H1 (cell line): ENCODE data around the gene PINLYP. TPM values are rescaled to one million over a fixed set of nuclear protein-coding genes. Genes with fewer than 3 reads are reported as not detected.

Experiments used
- CTCF ChIA-PET: fragments of 300-600 bp; sonication (Branson Sonifier 250); formaldehyde crosslinking; loops from one replicate; lab custom pipeline; 2021; ENCODE audit not compliant: partially characterized antibody; lab: Charles Lee
- POLR2A ChIA-PET: fragments of 300-600 bp; sonication (Branson Sonifier 250); formaldehyde crosslinking; loops from one replicate; lab custom pipeline; 2021; ENCODE audit warnings: inconsistent platforms; ENCODE audit not compliant: partially characterized antibody; lab: Charles Lee
- DNase-seq, 2 experiments: peaks; one replicate each; pipeline versions ENCODE4 v3.0.0 to v3.0.0-alpha.2; 2010 to 2022; ENCODE audit warnings: low spot score in 2 of 2, low read depth in 1 of 2, mixed read lengths in 1 of 2
- FAIRE-seq: peaks from 2 replicates; lab custom pipeline; 2011; peaks lifted over from hg19 to GRCh38; lab: Jason Lieb, UNC
- H2AFZ ChIP-seq: 2 replicates; pipeline ENCODE4 v1.8.1; 2012; ENCODE audit warnings: low read length, inconsistent platforms
- H2AK5ac ChIP-seq: 2 replicates; pipeline ENCODE4 v1.6.1; 2013; ENCODE audit warnings: low read depth, low read length
- H2BK120ac ChIP-seq: replicated peaks from 2 replicates; pipeline ENCODE3; 2013; ENCODE audit warnings: low read depth, low read length, inconsistent platforms
- H2BK12ac ChIP-seq: 2 replicates; pipeline ENCODE4 v1.6.1; 2013; ENCODE audit warnings: low read depth, low read length
- H2BK15ac ChIP-seq: 2 replicates; pipeline ENCODE4 v1.6.1; 2013; ENCODE audit warnings: low read length
- H2BK20ac ChIP-seq: 2 replicates; pipeline ENCODE4 v1.6.1; 2013; ENCODE audit warnings: low read length
- H2BK5ac ChIP-seq: 2 replicates; pipeline ENCODE4 v1.6.1; 2013; ENCODE audit warnings: low read depth, low read length
- H3K14ac ChIP-seq: 2 replicates; pipeline ENCODE4 v1.6.1; 2013; ENCODE audit warnings: inconsistent platforms; ENCODE audit not compliant: insufficient read length
- H3K18ac ChIP-seq: 2 replicates; pipeline ENCODE4 v1.6.1; 2013; ENCODE audit warnings: low read length; ENCODE audit errors: extremely low read depth
- H3K23ac ChIP-seq: 2 replicates; pipeline ENCODE4 v1.6.1; 2013; ENCODE audit warnings: inconsistent platforms; ENCODE audit not compliant: insufficient read length
- H3K23me2 ChIP-seq: 2 replicates; pipeline ENCODE4 v1.6.1; 2013; ENCODE audit warnings: low read depth, low read length
- H3K27ac ChIP-seq: 2 replicates; pipeline ENCODE4 v1.6.1; 2011; ENCODE audit warnings: low read depth, low read length, inconsistent platforms
- H3K27me3 ChIP-seq, 4 experiments: replicated peaks in 1 of 4; 1 replicate in 1 of 4; 2 replicates in 3 of 4; pipeline versions ENCODE4 v1.6.1 to v1.8.1; 2011 to 2013; ENCODE audit warnings: low read length in 3 of 4, mild to moderate bottlenecking in 3 of 4, inconsistent platforms in 2 of 4, mixed read lengths in 2 of 4, moderate library complexity in 1 of 4; ENCODE audit not compliant: control insufficient read depth in 3 of 4, insufficient read depth in 3 of 4; ENCODE audit errors: extremely low read depth in 1 of 4
- H3K36me3 ChIP-seq, 4 experiments: 2 replicates each; pipeline versions ENCODE4 v1.6.1 to v1.8.1; 2011 to 2013; ENCODE audit warnings: mild to moderate bottlenecking in 4 of 4, low read length in 3 of 4, moderate library complexity in 2 of 4, control low read depth in 1 of 4, inconsistent platforms in 1 of 4; ENCODE audit not compliant: insufficient read depth in 4 of 4, control insufficient read depth in 2 of 4
- H3K4ac ChIP-seq: replicated peaks from 2 replicates; pipeline ENCODE3; 2013; ENCODE audit warnings: low read length, low read depth, mixed read lengths, inconsistent platforms; ENCODE audit not compliant: insufficient read length
- H3K4me1 ChIP-seq, 4 experiments: replicated peaks in 1 of 4; 1 replicate in 1 of 4; 2 replicates in 3 of 4; pipeline versions ENCODE4 v1.6.1 to v1.8.1; 2011 to 2013; ENCODE audit warnings: low read length in 3 of 4, inconsistent platforms in 2 of 4, mixed read lengths in 1 of 4; ENCODE audit not compliant: insufficient read depth in 4 of 4, control insufficient read depth in 3 of 4
- H3K4me2 ChIP-seq, 2 experiments: 2 replicates each; pipeline versions ENCODE4 v1.6.1 to v1.8.1; 2011 to 2013; ENCODE audit warnings: low read depth in 2 of 2, low read length in 2 of 2, control low read depth in 1 of 2, inconsistent platforms in 1 of 2, mild to moderate bottlenecking in 1 of 2; ENCODE audit not compliant: insufficient read depth in 1 of 2
- H3K4me3 ChIP-seq, 4 experiments: fragments of 200-600, 300-600 bp in 1 of 4; sonication (generic), shearing (Covaris generic), sonication (Bioruptor Twin) in 1 of 4; 2 replicates each; pipeline versions ENCODE4 v1.5.1 to v1.8.1; 2011 to 2016; ENCODE audit warnings: low read length in 4 of 4, low read depth in 3 of 4, control low read depth in 2 of 4, inconsistent platforms in 2 of 4, mild to moderate bottlenecking in 2 of 4, mixed read lengths in 1 of 4, moderate library complexity in 1 of 4; ENCODE audit not compliant: insufficient read depth in 2 of 4; ENCODE audit errors: extremely low read depth in 1 of 4
- H3K56ac ChIP-seq: replicated peaks from 2 replicates; pipeline ENCODE3; 2013; ENCODE audit warnings: low read depth, mild to moderate bottlenecking, mixed read lengths, low read length, inconsistent platforms; ENCODE audit not compliant: insufficient read length
- H3K79me1 ChIP-seq: 2 replicates; pipeline ENCODE4 v1.6.1; 2013; ENCODE audit warnings: low read depth, low read length, control low read depth
- H3K79me2 ChIP-seq, 2 experiments: 2 replicates each; pipeline versions ENCODE4 v1.6.1 to v1.8.1; 2012 to 2013; ENCODE audit warnings: low read length in 2 of 2, mild to moderate bottlenecking in 2 of 2, inconsistent platforms in 1 of 2; ENCODE audit not compliant: insufficient read depth in 2 of 2, control insufficient read depth in 1 of 2
- H3K9ac ChIP-seq, 4 experiments: replicated peaks in 1 of 4; 1 replicate in 1 of 4; 2 replicates in 3 of 4; pipeline versions ENCODE4 v1.6.1 to v1.8.1; 2011 to 2013; ENCODE audit warnings: low read depth in 3 of 4, low read length in 3 of 4, control low read depth in 2 of 4, mild to moderate bottlenecking in 2 of 4, moderate library complexity in 2 of 4, inconsistent platforms in 1 of 4; ENCODE audit errors: extremely low read depth in 1 of 4
- H3K9me3 ChIP-seq, 2 experiments: 2 replicates each; pipeline versions ENCODE4 v1.6.1 to v1.8.1; 2012 to 2013; ENCODE audit warnings: mild to moderate bottlenecking in 2 of 2, moderate library complexity in 2 of 2, control low read depth in 1 of 2, inconsistent platforms in 1 of 2, low read depth in 1 of 2, low read length in 1 of 2, mixed read lengths in 1 of 2; ENCODE audit not compliant: insufficient read depth in 2 of 2
- H4K20me1 ChIP-seq, 2 experiments: replicated peaks in 1 of 2; 2 replicates each; pipeline versions ENCODE3 to v1.8.1; 2011 to 2013; ENCODE audit warnings: inconsistent platforms in 2 of 2, low read length in 2 of 2, mild to moderate bottlenecking in 1 of 2; ENCODE audit not compliant: insufficient read depth in 2 of 2, control insufficient read depth in 1 of 2
- H4K5ac ChIP-seq: 2 replicates; pipeline ENCODE4 v1.6.1; 2013; ENCODE audit warnings: low read length, low read depth, mixed read lengths, inconsistent platforms; ENCODE audit not compliant: insufficient read length
- H4K8ac ChIP-seq: 2 replicates; pipeline ENCODE4 v1.8.0; 2013; ENCODE audit warnings: mild to moderate bottlenecking, moderate library complexity, low read length, inconsistent platforms; ENCODE audit not compliant: insufficient read depth; ENCODE audit errors: extremely low read depth
- H4K91ac ChIP-seq: replicated peaks from 2 replicates; pipeline ENCODE3; 2013; ENCODE audit warnings: low read length, mixed read lengths, inconsistent platforms; ENCODE audit not compliant: insufficient read length
- BACH1 ChIP-seq: IDR thresholded peaks from 2 replicates; pipeline ENCODE4 v1.6.1; 2012; ENCODE audit warnings: low read length, improper control_type of control experiment
- CBX5 ChIP-seq: fragments of 300-800, 300-1000 bp; sonication (generic); IDR thresholded peaks from 2 replicates; pipeline ENCODE4 v1.7.1; 2016; ENCODE audit warnings: antibody characterized with exemption, low read length, low read depth
- CEBPB ChIP-seq: IDR thresholded peaks from 2 replicates; pipeline ENCODE4 v1.6.1; 2012; ENCODE audit warnings: low read depth, low read length
- GABPA ChIP-seq: IDR thresholded peaks from 2 replicates; pipeline ENCODE4 v1.6.1; 2011; ENCODE audit warnings: mild to moderate bottlenecking, low read length, moderate library complexity, borderline replicate concordance; ENCODE audit not compliant: insufficient read depth
- KDM1A ChIP-seq: fragments of 200-600, 300-600 bp; sonication (generic); IDR thresholded peaks from 2 replicates; pipeline ENCODE4 v1.7.1; 2016; ENCODE audit warnings: mild to moderate bottlenecking, low read length, borderline replicate concordance
- MAX ChIP-seq: IDR thresholded peaks from 2 replicates; pipeline ENCODE4 v1.6.1; 2012; ENCODE audit warnings: inconsistent platforms
- RXRA ChIP-seq: IDR thresholded peaks from 2 replicates; pipeline ENCODE4 v1.6.1; 2011; ENCODE audit warnings: low read depth, mild to moderate bottlenecking, low read length, moderate library complexity; ENCODE audit not compliant: insufficient read depth
- SIN3A ChIP-seq, 2 experiments: IDR thresholded peaks in 1 of 2; conservative IDR thresholded peaks in 1 of 2; 2 replicates each; pipeline ENCODE4 v1.6.1; 2011 to 2012; ENCODE audit warnings: low read length in 2 of 2, improper control_type of control experiment in 1 of 2, low read depth in 1 of 2, mild to moderate bottlenecking in 1 of 2
- SIX5 ChIP-seq: IDR thresholded peaks from 2 replicates; pipeline ENCODE4 v1.6.1; 2011; ENCODE audit warnings: mild to moderate bottlenecking, low read depth, low read length
- SP4 ChIP-seq: IDR thresholded peaks from 2 replicates; pipeline ENCODE4 v1.6.1; 2012; ENCODE audit warnings: low read length, inconsistent platforms
- SRF ChIP-seq: IDR thresholded peaks from 2 replicates; pipeline ENCODE4 v1.6.1; 2011; ENCODE audit warnings: mild to moderate bottlenecking, low read depth, low read length, moderate library complexity
- TAF1 ChIP-seq: IDR thresholded peaks from 2 replicates; pipeline ENCODE4 v1.6.1; 2011; ENCODE audit warnings: mild to moderate bottlenecking, low read depth, low read length
- TBP ChIP-seq: IDR thresholded peaks from 2 replicates; pipeline ENCODE4 v1.6.1; 2011; ENCODE audit warnings: low read depth, low read length, improper control_type of control experiment
- YY1 ChIP-seq: IDR thresholded peaks from 2 replicates; pipeline ENCODE4 v1.6.1; 2011; ENCODE audit warnings: low read depth, mild to moderate bottlenecking, low read length
- WGBS, 2 experiments: shearing (Covaris generic) in 1 of 2; methylation state at CpG; one replicate each; pipeline versions ENCODE4 v1.1.6 to v1.1.7; 2013 to 2015; ENCODE audit warnings: low lambda C conversion rate in 2 of 2, mixed read lengths in 2 of 2, inconsistent platforms in 1 of 2, low coverage in 1 of 2, missing lambda C conversion rate in 1 of 2; ENCODE audit not compliant: insufficient replicate concordance in 2 of 2, insufficient coverage in 1 of 2, insufficient read length in 1 of 2; ENCODE audit errors: extremely low coverage in 1 of 2, missing lambda C conversion rate in 1 of 2; 5-methylcytosine and 5-hydroxymethylcytosine counted together
- polyA plus RNA-seq, 7 experiments: library from polyadenylated mRNA; depleted of rRNA in 3 of 7; stranded (reverse) in 5 of 7; unstranded in 2 of 7; fragments of >200 nt in 5 of 7; fragments of 200-250 nt in 2 of 7; gene quantifications; 1 replicate in 5 of 7; 2 replicates in 1 of 7; 4 replicates in 1 of 7; pipeline versions ENCODE4 v1.2.1 to v1.2.3, GENCODE V29; 2011 to 2013; ENCODE audit warnings: missing spikeins in 2 of 7, mixed read lengths in 2 of 7
- total RNA-seq: library from RNA; stranded (reverse); fragmentation: NEBNext Ultra II Directional; extraction: Animal tissue kit (Norgen Biotek cat#: 25700); gene quantifications from 2 replicates; pipeline ENCODE4 v1.2.1, GENCODE V29; 2021

The PINLYP gene
- total and polyA plus RNA-seq, 2 of the 8 experiments (the other 6 are each of a cell fraction or from before 2014, with no cell fraction given), result 7.5 to 31.3 TPM

GRCh38 chr19:43610493-43610892, 34.9 kb downstream of the PINLYP start:
- 87% methylated on average over 3 of the region's 3 CpGs; no CpG with 5 or more reads in 1 of the 2 experiments for WGBS, 2 experiments
- no peaks in the 10 kb centered on the region for H3K4me1 ChIP-seq
- peaks cover 0 to 9% of the 10 kb centered on the region in 2 experiments for H4K20me1 ChIP-seq
- no peaks in the 10 kb centered on the region; the same call in 1 of the 2 replicates for H3K23me2 ChIP-seq
- H3K14ac ChIP-seq, result no peak overlapping the region
- peaks cover 0 to 4% (median 1%) of the 10 kb centered on the region in 4 experiments; a peak in 2 of 8 replicates for H3K36me3 ChIP-seq
- no peaks in the 10 kb centered on the region; a peak in 1 of 4 replicates for H3K9me3 ChIP-seq
- no peak overlapping the region for H3K23ac ChIP-seq
- no peak overlapping the region for H3K27ac ChIP-seq
- no peak for DNase-seq
- no peak overlapping the region for H3K18ac ChIP-seq
- ChIA-PET CTCF (interaction anchor here (0.6 to 1.4 kb wide), 3 partner anchors 12 to 643 kb away, joined by 3 to 4 read pairs (median 4); no protein-coding TSS in a partner anchor), POLR2A (interaction anchor here (0.6 kb wide), 1 partner anchor 541 kb away, joined by 3 read pairs; no protein-coding TSS in a partner anchor)
- TF ChIP-seq SRF, result no peak
- no peak for TF ChIP-seq MAX
- no peak for TF ChIP-seq TAF1
- TF ChIP-seq RXRA, result no peak
- no peak for TF ChIP-seq CEBPB
- no peak for TF ChIP-seq SIN3A (conservative IDR thresholded peaks at IDR 0.05 in 1 of 2, IDR thresholded peaks at IDR 0.05 in 1 of 2; ENCODE audit: low read depth in 1 of 2, low read length in 2 of 2)
- TF ChIP-seq SIX5, result no peak
- no peak for TF ChIP-seq SP4
- TF ChIP-seq KDM1A, result no peak
- TF ChIP-seq GABPA, result no peak
- TF ChIP-seq YY1, result no peak
- no peak for TF ChIP-seq TBP
- TF ChIP-seq CBX5, result no peak
- TF ChIP-seq BACH1, result no peak
- H2BK5ac ChIP-seq, result no peak overlapping the region
- H2AK5ac ChIP-seq, result no peak overlapping the region
- H4K5ac ChIP-seq, result no peak overlapping the region
- no peak overlapping the region for H3K4ac ChIP-seq
- no peaks in the 10 kb centered on the region for H3K27me3 ChIP-seq
- no peak overlapping the region for H2BK15ac ChIP-seq
- peaks cover 5% of the 10 kb centered on the region; the same call in 1 of the 2 replicates for H3K79me1 ChIP-seq
- H4K91ac ChIP-seq, result no peak overlapping the region
- H2BK120ac ChIP-seq, result no peak overlapping the region
- no peak overlapping the region for H2BK20ac ChIP-seq
- FAIRE-seq, result no peak
- H3K79me2 ChIP-seq, result 0 out of 4 replicates have a peak, but pooled peaks cover 0 to under 1% of the 10 kb centered on the region in 2 experiments
- no peak overlapping the region for H3K56ac ChIP-seq
- H4K8ac ChIP-seq, result no peak overlapping the region
- H3K4me3 ChIP-seq, result no peak overlapping the region
- no peak overlapping the region for H3K9ac ChIP-seq
- no peak overlapping the region for H3K4me2 ChIP-seq
- H2BK12ac ChIP-seq, result no peak overlapping the region
- no peak overlapping the region for H2AFZ ChIP-seq
